GM12878 (cell line): Measurements from ENCODE around the gene EYA2. TPM values are rescaled to one million over a fixed set of nuclear protein-coding genes. Genes with fewer than 3 reads are reported as not detected.

Source experiments
- ATAC-seq: fragments of 200-7000 bp; cut with Tn5 transposase; 3 replicates; pipeline ENCODE4 v1.9.1; 2020; ENCODE audit warnings: mild to moderate bottlenecking, moderate library complexity
- BruUV-seq: library from RNA; stranded (reverse); fragments of 400-500 nt; replicated peaks from 2 replicates; lab custom pipeline; 2021; lab: Mats Ljungman, UMichigan
- CTCF ChIA-PET: fragments of 300-600 bp; sonication (Branson Sonifier 250); formaldehyde crosslinking; extraction: SDS; loops from one replicate; lab custom pipeline; 2021; ENCODE audit warnings: inconsistent platforms; lab: Yijun Ruan, JAX
- POLR2A ChIA-PET: fragments of 350-600 bp; formaldehyde crosslinking; extraction: SDS; loops from one replicate; lab custom pipeline; 2021; ENCODE audit warnings: inconsistent platforms; lab: Charles Lee
- RAD21 ChIA-PET: fragments of 300-600 bp; sonication (Branson Sonifier 250); formaldehyde crosslinking; loops from one replicate; lab custom pipeline; 2023; ENCODE audit warnings: antibody characterized with exemption; ENCODE audit not compliant: unreplicated experiment; lab: Charles Lee
- SMC1A ChIA-PET: fragments of 300-600 bp; sonication (Branson Sonifier 250); formaldehyde crosslinking; loops from one replicate; lab custom pipeline; 2023; ENCODE audit not compliant: unreplicated experiment, uncharacterized antibody; lab: Charles Lee
- DNase-seq: peaks from one replicate; pipeline ENCODE4 v3.0.0-alpha.2; 2011; ENCODE audit warnings: low read depth, low spot score
- FAIRE-seq: peaks from 3 replicates; lab custom pipeline; 2011; peaks lifted over from hg19 to GRCh38; lab: Jason Lieb, UNC
- H2AFZ ChIP-seq: 2 replicates; pipeline ENCODE4 v1.6.0; 2011; ENCODE audit warnings: low read depth, low read length, control low read depth; ENCODE audit not compliant: control insufficient read depth
- H3K27ac ChIP-seq: 2 replicates; pipeline ENCODE4 v1.5.1; 2011; ENCODE audit warnings: control low read depth; ENCODE audit not compliant: control insufficient read depth, insufficient read depth
- H3K27me3 ChIP-seq, 2 experiments: replicated peaks in 1 of 2; 2 replicates each; pipeline versions ENCODE4 v1.6.0 to v1.6.1; 2011; ENCODE audit warnings: low read length in 1 of 2; ENCODE audit not compliant: control insufficient read depth in 2 of 2, insufficient read depth in 2 of 2
- H3K36me3 ChIP-seq, 2 experiments: 2 replicates each; pipeline ENCODE4 v1.5.1; 2011; ENCODE audit warnings: low read length in 1 of 2; ENCODE audit not compliant: control insufficient read depth in 2 of 2, insufficient read depth in 2 of 2
- H3K4me1 ChIP-seq: 2 replicates; pipeline ENCODE4 v1.6.1; 2011; ENCODE audit warnings: mild to moderate bottlenecking, low read length, moderate library complexity, mixed read lengths; ENCODE audit not compliant: control insufficient read depth, insufficient read depth
- H3K4me2 ChIP-seq: 2 replicates; pipeline ENCODE4 v1.6.0; 2011; ENCODE audit warnings: control low read depth; ENCODE audit not compliant: control insufficient read depth, insufficient read depth
- H3K4me3 ChIP-seq: fragments of 200-600 bp; sonication (generic); 2 replicates; pipeline ENCODE4 v1.5.1; 2016
- H3K79me2 ChIP-seq: 2 replicates; pipeline ENCODE4 v1.6.0; 2011; ENCODE audit warnings: low read length; ENCODE audit not compliant: control insufficient read depth, insufficient read depth
- H3K9ac ChIP-seq: 2 replicates; pipeline ENCODE4 v1.8.0; 2011; ENCODE audit warnings: low read length, control low read depth, mixed read lengths; ENCODE audit not compliant: control insufficient read depth, insufficient read depth
- H3K9me3 ChIP-seq: replicated peaks from 3 replicates; pipeline ENCODE4 v1.5.1; 2011; ENCODE audit warnings: mild to moderate bottlenecking, low read length; ENCODE audit not compliant: control insufficient read depth, insufficient read depth
- H4K20me1 ChIP-seq: 2 replicates; pipeline ENCODE4 v1.6.0; 2011; ENCODE audit not compliant: control insufficient read depth, insufficient read depth
- ASH2L ChIP-seq: fragments of 300-600, 200-600 bp; sonication (generic); IDR thresholded peaks from 2 replicates; pipeline ENCODE4 v1.6.1; 2017; ENCODE audit warnings: low read depth, mild to moderate bottlenecking, borderline replicate concordance
- HCFC1 ChIP-seq: fragments of 150-350 bp; IDR thresholded peaks from 2 replicates; pipeline ENCODE4 v1.6.1; 2014; ENCODE audit warnings: low read length
- ZNF687 ChIP-seq: fragments of 450-650 bp; IDR thresholded peaks from 2 replicates; pipeline ENCODE4 v1.6.1; 2017; ENCODE audit warnings: mild to moderate bottlenecking, moderate library complexity
- WGBS: methylation state at CpG from one replicate; pipeline ENCODE4 v1.1.6; 2016; ENCODE audit warnings: low lambda C conversion rate; ENCODE audit not compliant: insufficient replicate concordance, insufficient coverage; ENCODE audit errors: missing lambda C conversion rate; 5-methylcytosine and 5-hydroxymethylcytosine counted together
- in situ Hi-C: fragments of 300-500 bp; cut with MboI; formaldehyde crosslinking; loops from 9 replicates; pipeline ENCODE4 v1.14.3; 2018; ENCODE audit warnings: mixed read lengths
- intact Hi-C: fragments of 100-400 bp; cut with micrococcal nuclease; formaldehyde crosslinking; loops from one replicate; pipeline ENCODE4 v1.14.2; 2022; ENCODE audit not compliant: unreplicated experiment
- polyA plus RNA-seq, 11 experiments: library from polyadenylated mRNA; depleted of rRNA in 4 of 11; unstranded in 6 of 11; stranded (reverse) in 5 of 11; fragments of >200 nt; fragmentation: Nextera tagmentation in 4 of 11; fragmentation: Illumina TruSeq in 1 of 11; extraction: Ambion mirVana in 4 of 11; extraction: Trizol in 1 of 11; gene quantifications; 1 replicate in 1 of 11; 2 replicates in 10 of 11; pipeline versions ENCODE4 v1.2.1 to v1.2.3, GENCODE V29; 2011 to 2016; ENCODE audit warnings: inconsistent platforms in 2 of 11, missing spikeins in 2 of 11, low read depth in 1 of 11
- total RNA-seq, 4 experiments: library from RNA; depleted of rRNA in 3 of 4; stranded (reverse); fragments of >200 nt in 3 of 4; fragmentation: Illumina TruSeq in 1 of 4; extraction: Trizol in 1 of 4; gene quantifications; 2 replicates each; pipeline versions ENCODE4 v1.2.1 to v1.2.3, GENCODE V29; 2013 to 2021

The EYA2 gene
- total and polyA plus RNA-seq, 10 of the 15 experiments (the other 5 are each of a cell fraction or from before 2014, with no cell fraction given), result 0.20 TPM; not detected in 9

GRCh38 chr20:46963196-46963529 lies 68.5 kb downstream of the EYA2 start:
- Histone ChIP-seq H3K27me3 (no peaks in the 10 kb centered on the region; a peak in 1 of 4 replicates), H2AFZ (no peak overlapping the region), H3K4me3 (no peak overlapping the region), H3K9me3 (no peaks in the 10 kb centered on the region), H3K9ac (no peak overlapping the region), H3K4me1 (no peaks in the 10 kb centered on the region), H3K79me2 (no peaks in the 10 kb centered on the region), H3K36me3 (no peaks in the 10 kb centered on the region), H3K4me2 (no peak overlapping the region), H4K20me1 (no peaks in the 10 kb centered on the region), H3K27ac (no peak overlapping the region)
- ChIA-PET SMC1A (interaction anchor here (1.7 kb wide), 1 partner anchor 208 kb away, joined by 4 read pairs; no protein-coding TSS in a partner anchor), POLR2A (no interaction called here), CTCF (no interaction called here), RAD21 (no interaction called here)
- intact Hi-C loops (no loop called here), in situ Hi-C loops (no loop called here)
- FAIRE-seq (no peak), ATAC-seq (no peak), DNase-seq (no peak)
- 57% methylated on average over 3 of the region's 3 CpGs for WGBS
- BruUV-seq, result no TSS peak
- TF ChIP-seq HCFC1 (no peak), ZNF687 (no peak), ASH2L (no peak)
